ENCODE data around the gene NAALADL2. TPM values are rescaled to one million over a fixed set of nuclear protein-coding genes. Genes with fewer than 3 reads are reported as not detected.
A peak's percentile ranks its signal among the peaks of the same experiment; 100 is the strongest.

Gene NAALADL2
- total RNA-seq, 1 donor from 2014 or later = 2.8 TPM

GRCh38 chr3:175059788-175060187, 200.7 kb downstream of the NAALADL2 start:
- peaks cover 4% of the 10 kb centered on the region for H3K36me3 Mint-ChIP-seq (ENCODE audit: low read depth)
- no peak for TF ChIP-seq CTCF (conservative IDR thresholded peaks at IDR 0.05)

GRCh38 chr3:175065497-175065896, 206.4 kb downstream of the NAALADL2 start:
- TF ChIP-seq CTCF (conservative IDR thresholded peaks at IDR 0.05) = no peak
- H3K4me1 Mint-ChIP-seq = peaks cover 19% of the 10 kb centered on the region
- H3K4me3 Mint-ChIP-seq = no peak overlapping the region
- DNase-seq (ENCODE audit: low read depth, low spot score) = no peak
- H3K36me3 Mint-ChIP-seq (ENCODE audit: low read depth) = no peaks in the 10 kb centered on the region
- H3K27ac Mint-ChIP-seq (ENCODE audit: unreplicated experiment) = no peak overlapping the region
- peaks cover 2% of the 10 kb centered on the region for H3K9me3 Mint-ChIP-seq
- no peaks in the 10 kb centered on the region for H3K27me3 Mint-ChIP-seq (ENCODE audit: low read depth)

More at GRCh38 chr3:175059788-175060187, 200.7 kb downstream of the NAALADL2 start:
- no peaks in the 10 kb centered on the region for H3K27me3 Mint-ChIP-seq (ENCODE audit: low read depth)
- peaks cover 12% of the 10 kb centered on the region for H3K9me3 Mint-ChIP-seq
- H3K4me3 Mint-ChIP-seq = no peak overlapping the region
- no peak for DNase-seq (ENCODE audit: low read depth, low spot score)
- peaks cover 14% of the 10 kb centered on the region for H3K4me1 Mint-ChIP-seq
- no peak overlapping the region for H3K27ac Mint-ChIP-seq (ENCODE audit: unreplicated experiment)

DNA sequence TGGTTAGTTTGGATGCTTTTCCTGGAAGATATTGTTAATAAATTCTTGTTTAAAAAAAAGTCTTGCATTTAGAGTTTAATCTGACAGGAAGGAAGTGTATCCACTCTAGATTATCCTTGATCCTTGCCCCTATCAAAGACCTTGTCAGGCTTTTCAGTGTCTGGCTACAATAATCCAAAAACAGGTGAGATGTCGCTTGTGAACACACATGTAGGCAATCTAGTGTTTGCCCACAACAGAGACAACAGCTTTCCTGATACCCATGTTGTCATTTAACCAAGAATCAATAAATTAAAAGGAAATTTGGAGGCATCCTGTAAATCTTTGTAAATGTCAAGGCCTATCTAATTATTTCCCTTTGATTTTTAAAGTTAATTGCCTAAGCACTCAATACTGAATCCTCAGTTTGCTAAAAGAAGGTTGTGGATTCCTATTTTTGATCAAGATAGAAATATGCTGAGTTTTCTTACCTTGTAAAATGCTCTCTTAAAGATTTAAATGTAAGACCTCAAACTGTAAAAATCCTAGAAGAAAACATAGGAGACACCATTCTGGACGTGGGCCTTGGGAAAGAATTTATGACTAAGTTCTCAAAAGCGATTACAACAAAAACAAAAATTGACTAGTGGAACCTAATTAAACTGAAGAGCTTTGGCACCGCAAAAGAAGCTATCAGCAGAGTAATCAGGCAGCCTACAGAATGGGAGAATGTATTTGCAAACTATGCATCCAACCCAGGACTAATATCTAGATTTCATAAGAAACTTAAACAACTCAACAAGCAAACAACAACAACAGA, 207.7 kb downstream of the NAALADL2 start:
- Mint-ChIP-seq H3K36me3 (ENCODE audit: low read depth) (no peaks in the 10 kb centered on the region), H3K27ac (ENCODE audit: unreplicated experiment) (peak overlapping the region; percentile 8), H3K4me3 (no peak overlapping the region), H3K9me3 (peaks cover 2% of the 10 kb centered on the region), H3K4me1 (peaks cover 17% of the 10 kb centered on the region), H3K27me3 (ENCODE audit: low read depth) (no peaks in the 10 kb centered on the region)
- TF ChIP-seq CTCF (conservative IDR thresholded peaks at IDR 0.05) = no peak
- DNase-seq (ENCODE audit: low read depth, low spot score) = no peak

- no peak for DNase-seq (ENCODE audit: low read depth, low spot score)
- TF ChIP-seq CTCF (conservative IDR thresholded peaks at IDR 0.05) = no peak
- peaks cover 15% of the 10 kb centered on the region for H3K4me1 Mint-ChIP-seq
- H3K4me3 Mint-ChIP-seq = no peak overlapping the region
- no peak overlapping the region for H3K27ac Mint-ChIP-seq (ENCODE audit: unreplicated experiment)
- no peaks in the 10 kb centered on the region for H3K27me3 Mint-ChIP-seq (ENCODE audit: low read depth)
- no peaks in the 10 kb centered on the region for H3K36me3 Mint-ChIP-seq (ENCODE audit: low read depth)
- peaks cover 2% of the 10 kb centered on the region for H3K9me3 Mint-ChIP-seq
These were observed 209.5 kb downstream of the NAALADL2 start for GRCh38 chr3:175068587-175068986.

GRCh38 chr3:175070946-175071345, 211.8 kb downstream of the NAALADL2 start:
- Mint-ChIP-seq H3K4me1 (peaks cover 8% of the 10 kb centered on the region), H3K9me3 (peaks cover 2% of the 10 kb centered on the region), H3K27me3 (ENCODE audit: low read depth) (no peaks in the 10 kb centered on the region), H3K4me3 (no peak overlapping the region), H3K27ac (ENCODE audit: unreplicated experiment) (no peak overlapping the region), H3K36me3 (ENCODE audit: low read depth) (no peaks in the 10 kb centered on the region)
- TF ChIP-seq CTCF (conservative IDR thresholded peaks at IDR 0.05) = no peak
- DNase-seq (ENCODE audit: low read depth, low spot score) = no peak

All from neural crest cell (in vitro differentiated cells).